ENCODE results near the gene COX10.
A peak's percentile ranks its signal among the peaks of the same experiment; 100 is the strongest.
"Not testable (repeated sequence)": the region's sequence is repeated elsewhere in the genome, so short reads cannot be mapped to it uniquely, and the experiment has no call there.

Gene COX10

DNA sequence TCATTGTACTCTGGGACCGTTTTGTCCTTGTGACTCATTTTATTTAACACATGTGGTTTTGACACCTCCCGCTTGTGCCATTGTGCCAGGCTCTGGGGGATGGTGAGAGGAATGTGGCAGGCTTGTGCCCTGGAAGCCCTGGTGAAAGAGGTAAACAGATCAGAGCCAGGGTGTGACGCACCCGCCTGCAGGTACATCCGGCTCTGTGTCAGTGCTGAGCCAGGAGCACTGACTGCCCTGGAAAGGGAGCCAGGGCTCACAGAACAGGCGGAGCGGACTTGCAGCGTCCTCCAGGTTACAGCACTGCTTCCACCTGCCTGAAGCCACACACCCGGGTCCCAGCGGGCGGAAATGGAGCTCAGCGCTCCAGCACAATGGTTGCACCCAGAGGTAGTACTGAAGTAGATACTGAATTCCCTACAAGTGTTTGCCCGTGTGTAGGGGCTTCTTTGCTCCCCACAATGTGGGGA is 136.7 kb downstream of the COX10 start:
- no peak for DNase-seq (ENCODE audit: low read depth)

DNA sequence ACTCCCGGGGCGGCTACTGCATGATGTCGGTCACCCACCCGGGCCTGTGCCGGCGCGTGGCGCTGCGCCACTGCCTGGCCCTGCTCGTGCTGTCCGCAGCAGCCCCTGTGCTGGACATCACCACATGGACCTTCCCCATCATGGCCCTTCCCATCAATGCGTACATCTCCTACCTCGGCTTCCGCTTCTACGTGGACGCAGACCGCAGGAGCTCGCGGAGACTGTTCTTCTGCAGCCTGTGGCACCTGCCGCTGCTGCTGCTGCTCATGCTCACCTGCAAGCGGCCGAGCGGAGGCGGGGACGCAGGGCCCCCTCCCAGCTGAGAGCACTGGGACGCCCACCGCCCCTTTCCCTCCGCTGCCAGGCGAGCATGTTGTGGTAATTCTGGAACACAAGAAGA is 137.6 kb downstream of the COX10 start:
- no peak for DNase-seq (ENCODE audit: low read depth)

DNA sequence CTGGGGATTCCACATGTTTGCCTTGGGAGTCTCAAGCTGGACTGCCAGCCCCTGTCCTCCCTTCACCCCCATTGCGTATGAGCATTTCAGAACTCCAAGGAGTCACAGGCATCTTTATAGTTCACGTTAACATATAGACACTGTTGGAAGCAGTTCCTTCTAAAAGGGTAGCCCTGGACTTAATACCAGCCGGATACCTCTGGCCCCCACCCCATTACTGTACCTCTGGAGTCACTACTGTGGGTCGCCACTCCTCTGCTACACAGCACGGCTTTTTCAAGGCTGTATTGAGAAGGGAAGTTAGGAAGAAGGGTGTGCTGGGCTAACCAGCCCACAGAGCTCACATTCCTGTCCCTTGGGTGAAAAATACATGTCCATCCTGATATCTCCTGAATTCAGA is 138.5 kb downstream of the COX10 start:
- no peak for DNase-seq (ENCODE audit: low read depth)

DNA sequence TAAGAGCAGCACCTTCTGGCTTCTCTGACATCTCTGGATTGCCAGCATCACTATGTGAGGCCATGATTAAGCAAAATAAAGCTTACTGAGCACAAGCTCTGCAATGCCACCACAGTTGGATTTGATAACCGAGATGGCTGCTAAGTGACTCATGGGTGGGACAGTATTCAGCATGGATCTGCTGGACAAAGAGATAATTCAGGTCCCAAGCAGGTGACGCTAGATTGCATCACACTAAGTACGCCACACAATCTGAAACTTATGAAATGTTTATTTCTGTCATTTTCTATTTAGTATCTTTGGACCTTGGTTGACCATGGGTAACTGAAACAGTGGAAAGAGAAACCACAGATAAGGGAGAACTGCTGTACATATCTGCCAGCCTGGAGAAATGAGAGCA is 139.9 kb downstream of the COX10 start:
- no peak for DNase-seq (ENCODE audit: low read depth)

DNA sequence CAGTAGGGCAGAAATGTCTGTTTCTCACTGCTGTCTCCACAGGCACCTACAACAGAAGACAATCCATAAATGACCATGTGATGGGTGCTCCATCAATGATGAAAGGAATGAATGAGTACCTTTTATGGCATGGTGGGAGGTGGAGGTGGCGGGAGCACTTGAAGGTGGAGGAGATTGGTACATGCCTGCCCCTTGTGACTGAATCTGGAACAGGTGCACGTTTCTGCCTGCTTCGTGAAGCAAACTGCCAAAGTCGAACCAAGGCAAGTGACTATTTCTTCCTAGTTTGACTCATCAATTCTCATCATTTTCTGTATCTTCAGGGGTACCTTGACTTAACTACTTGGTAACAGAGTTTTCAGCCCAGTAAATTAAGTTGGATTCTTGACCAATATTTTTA is 141.9 kb downstream of the COX10 start:
- DNase-seq (ENCODE audit: low read depth) = no peak

DNA sequence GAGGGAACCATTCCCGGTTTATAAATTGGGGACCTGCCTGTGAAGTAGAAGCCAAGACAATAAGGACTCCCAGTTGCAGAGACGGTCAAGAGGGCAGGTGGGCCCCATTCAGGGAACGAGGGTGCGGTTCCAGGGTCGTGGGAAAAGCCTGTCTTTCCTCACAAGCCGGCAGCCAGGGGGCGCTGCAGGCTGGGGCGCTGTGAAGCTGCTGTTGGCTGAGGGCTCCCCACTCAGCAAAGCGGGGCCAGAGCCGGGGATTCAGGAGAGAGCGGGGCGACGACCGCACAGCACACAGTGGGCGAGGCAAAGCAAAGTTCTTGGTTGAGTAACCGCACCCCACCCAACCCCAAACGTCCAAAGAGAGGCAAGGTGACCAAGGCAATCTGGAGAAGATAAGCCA is 142.5 kb downstream of the COX10 start:
- DNase-seq (ENCODE audit: low read depth) = no peak

DNA sequence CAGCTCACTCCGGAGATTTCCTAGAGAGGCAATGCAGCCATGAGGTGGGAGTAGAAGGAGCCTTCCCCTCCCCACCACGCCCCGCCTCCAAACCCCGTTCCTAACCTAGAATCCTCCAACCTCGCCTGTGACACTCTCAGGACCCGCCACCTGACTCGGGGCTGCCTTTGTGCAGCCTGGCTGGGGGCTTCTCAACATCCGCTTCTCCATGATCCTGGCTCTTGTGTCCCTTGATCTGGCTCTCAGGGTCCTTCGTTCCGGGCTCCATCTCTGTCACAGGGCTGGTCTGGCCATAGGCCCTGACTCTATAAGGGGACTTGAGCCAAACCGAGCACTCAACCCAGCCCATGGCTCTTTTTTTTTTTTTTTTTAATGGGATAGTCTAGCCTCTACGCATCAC is 143.1 kb downstream of the COX10 start:
- no peak for DNase-seq (ENCODE audit: low read depth)

DNA sequence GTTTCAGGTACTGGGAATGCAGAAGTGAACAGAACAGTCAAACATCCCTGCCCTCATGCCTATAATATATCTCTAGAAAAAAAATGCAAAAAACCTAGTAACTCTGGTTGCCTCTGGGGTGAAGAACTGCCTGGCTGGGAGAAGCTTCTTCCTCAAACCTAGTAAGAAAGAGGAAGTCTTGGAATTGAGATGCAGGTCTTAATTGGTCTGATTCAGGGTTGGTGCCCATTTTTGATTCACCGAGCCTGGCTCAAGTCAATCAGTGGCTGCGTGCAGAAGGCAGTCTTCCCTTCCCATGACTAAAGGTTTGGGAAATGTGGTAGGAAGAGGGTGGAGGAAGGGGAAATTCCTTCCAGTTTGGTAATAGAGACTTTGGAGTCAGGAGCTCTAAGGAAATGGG is 145.0 kb downstream of the COX10 start:
- DNase-seq (ENCODE audit: low read depth) = peak; percentile 23

DNA sequence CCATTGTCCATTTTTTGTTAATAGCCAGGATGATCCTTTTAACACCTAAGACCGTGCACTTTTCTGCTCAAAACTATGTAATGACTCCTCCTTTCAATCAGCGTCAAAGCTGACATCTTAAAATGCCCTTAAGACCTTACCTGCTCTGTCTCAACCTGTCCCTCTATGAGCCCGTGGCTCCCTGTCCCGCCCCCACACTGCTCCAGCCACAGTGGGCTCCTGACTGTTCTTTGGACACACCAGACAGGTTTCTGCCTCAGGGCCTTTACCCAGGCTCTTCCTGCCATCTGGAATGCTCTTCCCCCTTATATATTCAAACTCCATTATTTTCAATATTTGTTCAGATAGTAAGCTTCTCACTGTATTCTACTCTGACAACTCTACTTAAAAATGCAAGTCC is 153.3 kb downstream of the COX10 start:
- DNase-seq (ENCODE audit: low read depth) = no peak

DNA sequence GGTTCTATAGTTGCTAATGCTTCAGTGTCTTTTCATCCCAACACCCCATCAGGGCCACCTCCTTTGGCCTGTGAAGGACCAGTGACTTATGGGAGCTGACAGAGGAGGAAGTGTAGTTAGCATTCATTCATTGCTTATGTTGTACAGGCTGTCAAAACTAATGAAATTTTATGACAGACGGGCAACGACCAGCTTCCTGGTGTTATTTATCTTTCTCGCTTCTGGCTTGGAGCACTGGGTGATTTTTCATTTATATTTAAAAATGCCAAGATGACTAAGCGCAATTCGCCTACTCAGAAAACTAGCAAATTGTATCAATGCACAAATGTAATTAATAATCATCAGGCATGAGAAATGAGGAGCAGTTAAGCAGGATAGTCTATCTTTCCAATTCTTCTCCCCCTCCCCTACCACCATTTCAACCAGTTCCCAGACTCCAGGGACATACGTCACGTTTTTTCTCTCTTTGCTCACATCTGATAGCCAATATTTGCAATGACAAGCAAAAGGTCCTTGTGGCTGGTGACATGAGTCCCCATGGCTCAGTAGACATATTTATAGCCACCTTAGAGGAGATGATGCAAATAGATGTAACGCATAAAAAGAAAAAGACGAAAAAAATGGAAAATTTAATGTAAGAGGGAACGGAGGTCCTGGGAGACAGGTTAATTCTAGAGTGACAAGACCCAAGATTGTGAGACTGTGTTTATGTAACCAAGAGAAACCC is 156.1 kb downstream of the COX10 start:
- DNase-seq (ENCODE audit: low read depth) = no peak

DNA sequence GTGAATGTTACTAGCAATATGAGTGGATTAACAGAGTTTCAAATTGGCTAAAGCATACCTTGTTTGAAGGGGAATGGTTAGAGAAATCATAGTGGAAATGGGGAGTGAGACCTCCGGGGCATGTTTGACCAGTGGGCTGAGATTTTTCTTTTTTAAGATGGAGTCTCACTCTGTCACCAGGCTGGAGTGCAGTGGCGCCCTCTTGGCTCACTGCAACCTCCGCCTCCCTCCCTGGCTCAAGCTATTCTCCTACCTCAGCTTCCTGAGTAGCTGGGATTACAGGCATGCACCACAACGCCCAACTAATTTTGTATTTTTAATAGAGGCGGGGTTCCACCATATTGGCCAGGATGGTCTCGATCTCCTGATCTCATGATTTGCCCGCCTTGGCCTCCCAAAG is 157.7 kb downstream of the COX10 start:
- DNase-seq (ENCODE audit: low read depth) = no peak

DNA sequence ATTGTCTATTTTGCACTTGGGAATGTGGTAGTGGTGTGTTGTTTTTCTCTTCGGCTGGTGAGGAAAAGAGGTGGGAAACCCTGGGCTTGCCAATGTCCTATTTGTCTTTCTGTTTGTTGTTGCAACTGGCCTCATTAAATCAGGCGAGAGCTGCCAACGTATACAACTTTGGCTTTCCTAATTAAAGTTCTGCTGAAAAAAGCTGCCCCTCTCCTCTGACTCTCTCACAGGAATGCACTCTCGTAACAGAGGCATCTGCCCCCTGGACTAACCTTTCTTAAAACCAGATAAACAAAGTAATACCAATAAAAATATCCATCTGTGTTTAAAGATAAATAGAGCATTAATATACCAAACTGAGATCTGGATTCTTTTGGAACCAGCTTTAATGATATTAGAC is 159.6 kb downstream of the COX10 start:
- peak; percentile 70 for DNase-seq (ENCODE audit: low read depth)

DNA sequence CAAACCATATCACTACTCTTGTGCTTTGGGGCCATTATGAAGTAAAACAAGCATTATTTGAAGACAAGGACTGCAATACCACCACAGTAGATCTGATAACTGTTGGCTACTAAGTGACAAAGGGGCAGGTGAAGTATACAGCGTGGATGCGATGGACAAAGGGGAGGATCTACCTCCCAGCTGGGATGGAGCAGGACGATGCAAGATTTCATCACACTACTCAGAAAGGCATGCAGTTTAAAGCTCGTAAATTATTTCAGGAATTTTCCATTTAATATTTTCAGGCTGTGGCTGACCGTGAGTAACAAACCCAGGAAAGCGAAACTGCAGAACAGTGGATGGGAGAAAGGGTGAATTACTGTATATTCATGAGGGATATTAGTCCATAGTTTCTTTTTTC is 161.9 kb downstream of the COX10 start:
- not testable (repeated sequence) for DNase-seq (ENCODE audit: low read depth)

DNA sequence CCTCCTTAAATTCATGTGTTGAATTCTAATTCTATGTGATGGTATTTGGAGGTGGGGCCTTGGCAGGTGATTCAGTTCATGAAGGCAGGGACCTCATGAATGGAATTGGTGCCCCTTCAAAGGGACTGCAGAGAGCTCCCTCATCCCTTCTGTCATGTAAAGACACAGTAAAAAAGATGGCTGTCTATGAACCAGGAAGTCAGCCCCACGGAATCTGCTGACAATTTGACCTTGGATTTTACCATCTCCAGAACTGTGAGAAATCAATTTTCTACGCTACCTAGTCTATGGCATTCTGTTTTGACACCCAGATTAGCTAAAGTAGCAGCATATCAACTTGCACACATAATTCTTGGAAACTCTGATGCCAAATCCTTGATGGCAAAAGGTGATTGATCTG is 165.7 kb downstream of the COX10 start:
- not testable (repeated sequence) for DNase-seq (ENCODE audit: low read depth)

DNA sequence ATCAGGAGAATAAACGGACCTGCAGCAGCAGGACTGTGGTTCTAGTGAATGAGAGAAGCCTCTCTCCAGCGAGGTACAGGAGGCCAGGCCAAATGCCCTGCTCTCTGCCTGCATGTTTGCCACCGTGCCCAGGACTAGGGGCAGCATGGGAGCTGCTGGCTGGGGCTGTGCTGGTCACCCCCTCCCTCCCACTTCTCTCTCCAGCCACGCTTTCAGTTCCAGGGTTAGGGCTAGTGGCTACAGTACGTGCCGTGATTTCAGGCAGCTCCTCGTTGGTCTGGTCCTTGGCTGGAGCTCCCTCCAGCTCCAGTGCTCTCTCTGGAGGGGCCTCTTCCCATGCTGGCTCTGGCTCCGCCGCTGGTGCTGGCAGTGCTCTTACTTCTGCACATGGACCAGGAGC is 166.7 kb downstream of the COX10 start:
- DNase-seq (ENCODE audit: low read depth) = not testable (repeated sequence)

DNA sequence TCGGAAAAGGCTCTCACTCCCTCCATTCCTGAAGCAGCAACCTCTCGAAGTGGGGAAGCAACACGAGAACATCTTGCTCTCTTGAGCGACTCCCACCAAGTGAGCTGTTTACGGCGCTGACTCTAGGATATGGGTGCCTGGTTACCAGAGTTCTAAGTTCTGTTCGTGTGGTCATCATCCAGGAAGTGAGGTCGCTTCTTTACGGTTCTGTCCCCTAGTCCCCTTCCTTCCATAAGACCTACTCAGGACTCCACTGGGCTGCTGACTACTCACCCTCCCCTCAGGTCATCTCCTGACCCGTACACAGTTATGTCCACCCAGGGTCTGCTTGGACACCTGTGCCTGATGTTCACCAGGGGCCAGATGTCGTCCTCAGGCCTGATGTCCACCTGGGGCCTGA is 167.5 kb downstream of the COX10 start, which contains the start of gene CDRT15:
CDRT15 (minus strand) TSS at position 101 of the 400 bp plus-strand sequence; CDS start at position 72, 29 bp downstream.
- DNase-seq (ENCODE audit: low read depth) = not testable (repeated sequence)

DNA sequence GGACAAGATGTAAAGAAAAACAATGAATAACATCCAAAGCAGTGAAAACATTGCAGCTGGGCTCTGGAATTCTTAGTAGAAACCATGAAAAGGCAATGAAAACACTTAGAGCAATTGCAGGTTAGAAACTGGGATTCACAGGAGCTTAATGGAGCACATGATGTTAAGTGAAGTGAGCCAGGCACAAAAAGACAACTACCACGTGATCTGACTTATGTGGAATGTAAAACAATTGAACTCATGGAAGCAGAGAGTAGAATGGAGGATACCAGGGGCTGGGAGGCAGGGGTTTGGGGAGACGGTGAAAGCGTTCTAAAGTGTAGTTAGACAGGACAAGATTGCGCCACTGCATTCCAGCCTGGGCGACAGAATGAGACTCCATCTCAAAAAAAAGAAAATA is 170.0 kb downstream of the COX10 start:
- not testable (repeated sequence) for DNase-seq (ENCODE audit: low read depth)

DNA sequence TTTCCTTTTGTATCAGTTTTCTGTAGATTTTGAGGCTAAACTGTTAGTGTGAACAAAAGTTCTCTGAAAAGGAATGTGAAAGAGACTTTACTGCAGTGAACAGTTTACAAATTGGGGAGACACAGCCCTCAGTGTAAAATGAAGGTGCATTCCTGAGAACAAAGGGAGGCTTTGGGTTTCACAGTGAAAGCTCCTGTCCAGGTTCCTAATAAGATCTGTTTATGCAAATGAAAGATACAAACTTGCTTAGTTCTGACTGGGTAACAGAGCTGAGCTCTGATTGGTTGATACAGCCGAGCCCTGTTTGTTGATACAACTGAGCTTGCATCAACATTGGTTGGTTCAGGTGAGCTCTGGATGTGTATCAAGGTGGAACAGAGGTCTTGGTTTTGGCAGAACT is 175.7 kb downstream of the COX10 start:
- no peak for DNase-seq (ENCODE audit: low read depth)

DNA sequence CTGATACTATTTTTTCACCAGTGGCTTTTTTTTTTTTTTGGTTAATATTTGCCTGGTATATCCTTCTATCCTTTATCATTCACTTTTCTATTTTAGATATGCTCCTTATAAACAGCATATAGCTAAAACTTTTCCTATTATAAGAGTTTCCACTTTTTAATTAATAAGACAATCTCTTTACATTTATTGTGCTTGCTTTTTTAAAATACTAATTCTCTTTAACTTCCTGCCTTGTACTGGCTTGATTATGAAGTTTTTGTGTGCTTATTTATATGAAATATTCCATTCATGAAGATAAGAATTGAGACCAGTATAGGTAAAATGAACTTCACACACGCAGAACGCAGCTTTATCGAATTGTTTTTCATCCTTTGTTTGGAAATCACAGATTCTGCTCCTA is 176.3 kb downstream of the COX10 start:
- no peak for DNase-seq (ENCODE audit: low read depth)
